Astrocyte of the cerebellum (primary cell): ENCODE measurements around the gene EPC1.

Experiments used
- DNase-seq: peaks from one replicate; pipeline ENCODE4 v3.0.0-alpha.2; 2011; ENCODE audit warnings: low read depth
- H3K4me3 ChIP-seq: 2 replicates; pipeline ENCODE4 v1.5.1; 2011; ENCODE audit warnings: mild to moderate bottlenecking, low read depth, low read length, moderate library complexity
- CTCF ChIP-seq: IDR thresholded peaks from 2 replicates; pipeline ENCODE4 v1.5.1; 2012; ENCODE audit warnings: low read length, low read depth, moderate library complexity, mild to moderate bottlenecking; ENCODE audit errors: missing control alignments
- in situ Hi-C: cut with HindIII; loops from 2 replicates; pipeline ENCODE4 v1.10.0; 2017; ENCODE audit warnings: low sequenced_read_pairs

EPC1 gene

GRCh38 chr10:32298075-32298812 is 48.7 kb downstream of the EPC1 start:
- no peak for TF ChIP-seq CTCF
- in situ Hi-C loops, result no loop called here
- peak; percentile 32 for DNase-seq
- no peak overlapping the region for H3K4me3 ChIP-seq

- H3K4me3 ChIP-seq, result no peak overlapping the region
- in situ Hi-C loops, result no loop called here
- TF ChIP-seq CTCF, result no peak
- no peak for DNase-seq
These were observed 51.9 kb downstream of the EPC1 start for GRCh38 chr10:32295027-32295426.

- in situ Hi-C loops, result no loop called here
- H3K4me3 ChIP-seq, result no peak overlapping the region
These were observed 53.4 kb downstream of the EPC1 start for GRCh38 chr10:32293581-32293980.

GRCh38 chr10:32279795-32280194 is 67.2 kb downstream of the EPC1 start:
- TF ChIP-seq CTCF, result no peak
- no peak overlapping the region for H3K4me3 ChIP-seq
- DNase-seq, result no peak
- in situ Hi-C loops, result loop anchor here (5.0 kb wide), 1 partner anchor 48 kb away; no protein-coding TSS in a partner anchor

More at GRCh38 chr10:32293581-32293980, 53.4 kb downstream of the EPC1 start:
- no peak for DNase-seq
- TF ChIP-seq CTCF, result no peak

GRCh38 chr10:32273336-32273735 is 73.6 kb downstream of the EPC1 start:
- TF ChIP-seq CTCF, result no peak
- H3K4me3 ChIP-seq, result no peak overlapping the region
- DNase-seq, result no peak
- in situ Hi-C loops, result no loop called here

GRCh38 chr10:32271617-32272016 is 75.3 kb downstream of the EPC1 start:
- DNase-seq, result peak; percentile 42
- no peak for TF ChIP-seq CTCF
- H3K4me3 ChIP-seq, result no peak overlapping the region
- in situ Hi-C loops, result no loop called here
